Stimulated activated naive B cell treated with anti-CD40 and anti-IgM and Interleukin-4, amounts not matched to agents 10 μg/mL and 1 μg/mL and 100 μg/mL, for 72 hours (primary cell): Measurements from ENCODE around the gene SEC11A.
"Not testable (repeated sequence)": the region's sequence is repeated elsewhere in the genome, so short reads cannot be mapped to it uniquely, and the experiment has no call there.

ENCODE experiments used
- ATAC-seq, 2 donors: fragments of 150-1000 bp; cut with Tn5 transposase; replicated peaks; 2 replicates each; pipeline ENCODE4 v1.10.0; 2021; ENCODE audit warnings: moderate library complexity in 1 of 2
- DNase-seq: peaks from one replicate; pipeline ENCODE4 v3.0.0; 2021
- H3K27ac Mint-ChIP-seq: one replicate; pipeline ENCODE4 v1.8.0; 2022; ENCODE audit warnings: mild to moderate bottlenecking, mixed read lengths
- H3K27me3 Mint-ChIP-seq, 2 donors: one replicate each; pipeline ENCODE4 v1.8.0; 2022; ENCODE audit warnings: mixed read lengths in 2 of 2
- H3K36me3 Mint-ChIP-seq, 2 donors: one replicate each; pipeline ENCODE4 v1.8.0; 2022; ENCODE audit warnings: mixed read lengths in 2 of 2, mild to moderate bottlenecking in 1 of 2
- H3K4me1 Mint-ChIP-seq, 2 donors: one replicate each; pipeline ENCODE4 v1.8.0; 2022; ENCODE audit warnings: mixed read lengths in 2 of 2, mild to moderate bottlenecking in 1 of 2
- H3K4me3 Mint-ChIP-seq, 2 donors: one replicate each; pipeline ENCODE4 v1.8.0; 2022; ENCODE audit warnings: mild to moderate bottlenecking in 2 of 2, mixed read lengths in 2 of 2, moderate library complexity in 1 of 2
- H3K9me3 Mint-ChIP-seq, 2 donors: one replicate each; pipeline ENCODE4 v1.8.0; 2022; ENCODE audit warnings: mixed read lengths in 2 of 2, mild to moderate bottlenecking in 1 of 2

Gene SEC11A

DNA sequence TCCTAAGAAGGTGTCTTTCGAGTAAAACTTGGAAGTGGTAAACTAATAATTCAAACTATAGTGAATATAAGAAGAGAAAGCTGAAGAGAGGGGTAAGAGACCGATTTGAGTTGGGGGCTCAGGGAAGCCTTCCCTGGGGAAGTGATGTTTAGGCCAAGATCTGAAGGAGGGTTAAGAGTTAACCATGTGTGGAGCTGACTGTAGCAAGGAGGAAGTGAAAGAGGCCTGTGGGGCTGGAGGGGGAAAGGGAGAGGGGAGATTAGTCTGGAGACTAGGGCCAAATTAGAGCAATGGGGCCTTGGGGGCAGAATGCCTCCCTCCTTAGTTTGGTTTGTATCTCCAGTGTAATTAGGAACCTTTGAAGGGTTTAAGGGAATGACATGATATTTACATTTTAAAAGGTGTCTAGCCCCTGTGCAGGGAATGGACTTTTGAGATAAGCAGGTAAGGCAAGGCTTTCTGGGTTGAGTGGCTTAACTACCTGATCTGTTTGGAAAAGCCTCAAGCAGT, 34.7 kb upstream of the SEC11A start:
- peak; percentile 35 for DNase-seq
- ATAC-seq, result peak; percentile 42 to 47
- Mint-ChIP-seq H3K27ac (peak overlapping the region; percentile 80), H3K4me3 (peak overlapping the region; percentile 96 to 98), H3K27me3 (no peaks in the 10 kb centered on the region), H3K9me3 (no peaks in the 10 kb centered on the region), H3K4me1 (peaks cover 34 to 69% of the 10 kb centered on the region in 2 donors), H3K36me3 (peaks cover 21 to 39% of the 10 kb centered on the region in 2 donors)

GRCh38 chr15:84749111-84749991, 33.4 kb upstream of the SEC11A start:
- peak overlapping the region; percentile 95 for H3K27ac Mint-ChIP-seq
- H3K4me1 Mint-ChIP-seq, result peaks cover 38 to 71% of the 10 kb centered on the region in 2 donors
- H3K27me3 Mint-ChIP-seq, result no peaks in the 10 kb centered on the region
- H3K9me3 Mint-ChIP-seq, result no peaks in the 10 kb centered on the region
- H3K36me3 Mint-ChIP-seq, result peaks cover 20 to 31% of the 10 kb centered on the region in 2 donors
- no peak for DNase-seq
- peak overlapping the region; percentile 96 to 98 for H3K4me3 Mint-ChIP-seq
- ATAC-seq, result peak; percentile 25 to 33

DNA sequence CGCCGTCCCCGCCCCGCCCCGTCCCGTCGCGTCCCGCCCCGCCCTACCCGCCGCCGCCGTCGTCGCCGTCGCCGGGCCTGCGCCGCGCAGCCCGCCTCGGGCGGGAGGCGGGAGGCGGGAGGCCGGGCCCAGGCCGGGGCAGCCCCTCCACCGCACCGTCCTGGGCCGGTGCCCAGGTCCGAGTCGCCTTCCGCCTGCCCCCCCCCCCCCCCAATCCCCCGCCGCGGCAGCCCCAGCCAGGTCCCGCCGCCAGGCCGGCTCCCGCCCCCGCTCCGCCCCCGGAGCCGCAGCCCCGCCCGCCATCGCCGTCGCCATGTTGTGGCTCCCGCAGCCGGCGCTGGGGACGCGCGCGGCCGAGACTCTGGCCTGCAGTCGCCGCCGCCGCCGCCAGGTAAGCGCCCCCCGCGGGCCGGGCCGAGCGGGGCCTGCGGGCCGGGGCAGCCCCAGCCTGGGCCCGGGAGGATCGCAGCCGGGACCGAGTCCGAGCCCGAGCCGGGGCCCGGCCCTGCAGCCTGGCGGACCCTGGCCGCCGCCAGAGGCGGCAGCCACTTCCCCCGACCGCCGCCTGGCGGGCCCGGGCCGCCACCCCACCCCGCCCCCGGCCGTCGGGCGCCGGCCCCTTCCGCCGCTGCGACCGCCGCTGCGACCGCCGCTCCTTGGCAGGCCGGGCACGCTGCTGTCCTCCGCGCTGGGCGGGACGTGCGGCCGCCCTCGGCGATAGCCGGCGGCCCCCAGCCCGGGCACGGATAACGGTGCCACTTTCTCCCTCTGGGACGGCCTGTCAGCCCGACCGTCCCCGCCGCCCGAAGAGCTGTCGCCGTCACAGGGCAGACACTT, 32.6 kb upstream of the SEC11A start, which contains the start of gene ZNF592:
ZNF592 (plus strand) TSS at position 319 of the 837 bp plus-strand sequence. CDS start 34,084 bp downstream, outside the sequence.
- H3K4me3 Mint-ChIP-seq, result peak within 1 kb of the TSS; percentile 96 to 98
- peak; percentile 65 to 73 for ATAC-seq
- H3K9me3 Mint-ChIP-seq, result no peaks in the 10 kb centered on the region
- H3K27me3 Mint-ChIP-seq, result no peaks in the 10 kb centered on the region
- H3K36me3 Mint-ChIP-seq, result peaks cover 16 to 27% of the 10 kb centered on the region in 2 donors
- peak within 1 kb of the TSS; percentile 97 for H3K27ac Mint-ChIP-seq
- peaks cover 40 to 67% of the 10 kb centered on the region in 2 donors for H3K4me1 Mint-ChIP-seq
- peak; percentile 72 for DNase-seq

DNA sequence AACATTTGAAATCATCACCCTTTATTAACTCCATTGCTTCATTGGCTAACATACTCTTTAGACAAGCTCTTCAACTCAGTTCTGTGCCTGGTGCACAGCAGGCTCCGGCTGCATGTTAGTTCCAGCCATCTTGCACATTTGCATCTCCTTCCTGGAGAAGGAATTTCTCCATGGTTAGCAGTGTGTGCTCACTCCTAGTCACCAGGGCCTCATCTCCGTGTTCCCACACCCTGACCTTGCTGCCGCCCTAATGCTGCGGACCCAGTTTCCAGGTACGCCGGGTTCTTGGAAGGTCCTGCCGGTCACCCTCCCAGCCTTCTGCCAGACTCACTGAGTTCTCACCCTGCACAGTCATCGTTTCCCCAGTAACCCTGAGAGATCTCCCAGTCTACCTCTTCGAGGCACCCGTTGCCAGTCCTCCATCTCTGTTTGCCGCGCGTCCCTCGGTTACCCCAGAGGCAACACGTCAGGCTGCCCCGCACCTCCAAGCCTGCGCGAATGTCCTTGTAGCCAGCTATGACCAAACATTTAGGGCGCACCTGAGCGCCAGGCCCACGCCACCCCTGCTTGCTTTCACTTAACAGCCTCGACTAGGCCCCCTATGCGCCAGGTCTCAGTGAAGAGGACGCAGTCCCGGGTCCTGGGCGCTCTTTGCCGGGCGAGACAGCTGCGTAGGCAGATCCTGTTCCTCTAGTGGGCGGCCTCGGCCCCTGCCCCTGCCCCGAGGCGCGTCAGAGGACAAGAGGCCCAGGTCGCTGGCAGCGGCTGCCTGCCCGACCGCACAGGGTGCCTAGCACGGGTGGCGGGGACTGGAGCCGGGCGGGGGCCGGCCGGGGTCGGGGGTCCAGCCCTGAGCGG, 31.7 kb upstream of the SEC11A start:
- Mint-ChIP-seq H3K4me1 (peaks cover 38 to 60% of the 10 kb centered on the region in 2 donors), H3K27ac (peak overlapping the region; percentile 97), H3K27me3 (no peaks in the 10 kb centered on the region), H3K36me3 (peaks cover 13 to 21% of the 10 kb centered on the region in 2 donors), H3K4me3 (peak overlapping the region; percentile 93 to 97), H3K9me3 (no peaks in the 10 kb centered on the region)
- ATAC-seq, result peak; percentile 66 to 70
- peak; percentile 74 for DNase-seq

DNA sequence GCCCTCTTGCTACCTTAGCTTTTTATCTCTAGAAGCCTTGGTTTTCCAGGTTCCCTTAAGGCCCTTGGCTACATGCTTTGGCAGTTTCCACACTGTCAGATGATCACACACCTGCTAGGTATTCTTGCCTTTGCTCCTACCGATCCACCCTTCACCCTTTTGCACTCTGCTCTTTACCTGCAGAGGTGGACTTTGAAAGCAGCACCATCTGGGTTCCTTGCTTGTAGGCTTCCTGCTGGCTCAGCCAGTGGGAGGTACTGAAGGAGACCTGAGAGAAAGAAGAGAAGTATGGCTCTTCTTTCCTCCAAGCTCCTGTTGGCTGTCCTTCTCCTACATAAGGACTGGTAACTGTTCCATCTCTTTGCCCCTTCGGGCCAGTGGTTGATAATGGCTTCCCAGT, 25.2 kb upstream of the SEC11A start:
- no peak overlapping the region for H3K4me3 Mint-ChIP-seq
- H3K27ac Mint-ChIP-seq, result peak overlapping the region; percentile 20
- no peak for DNase-seq
- no peaks in the 10 kb centered on the region for H3K27me3 Mint-ChIP-seq
- H3K36me3 Mint-ChIP-seq, result peaks cover 0 to 1% of the 10 kb centered on the region in 2 donors
- H3K9me3 Mint-ChIP-seq, result no peaks in the 10 kb centered on the region
- H3K4me1 Mint-ChIP-seq, result peaks cover 20 to 27% of the 10 kb centered on the region in 2 donors
- ATAC-seq, result no peak

DNA sequence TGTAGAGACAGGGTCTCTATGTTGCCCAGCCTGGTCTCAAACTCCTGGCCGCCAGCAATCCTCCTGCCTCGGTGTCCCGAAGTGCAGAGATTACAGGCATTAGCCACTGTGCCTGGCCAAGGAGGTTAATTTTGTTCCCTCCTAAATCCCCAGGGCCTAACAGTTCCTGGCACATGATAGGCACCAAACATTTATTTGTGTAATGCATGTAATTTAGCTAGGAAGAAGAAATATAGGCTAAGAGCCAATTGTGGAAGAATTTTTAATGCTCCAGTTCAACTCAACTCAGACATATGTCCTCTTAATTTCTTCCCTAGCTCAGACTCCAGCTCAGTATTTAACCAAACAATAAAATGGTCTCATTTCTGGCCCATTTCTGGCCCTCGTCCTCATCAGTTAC, 24.8 kb upstream of the SEC11A start:
- H3K36me3 Mint-ChIP-seq, result peaks cover 0 to 1% of the 10 kb centered on the region in 2 donors
- H3K27ac Mint-ChIP-seq, result no peak overlapping the region
- H3K27me3 Mint-ChIP-seq, result no peaks in the 10 kb centered on the region
- no peak overlapping the region for H3K4me3 Mint-ChIP-seq
- H3K4me1 Mint-ChIP-seq, result peaks cover 21 to 28% of the 10 kb centered on the region in 2 donors
- no peaks in the 10 kb centered on the region for H3K9me3 Mint-ChIP-seq
- no peak for ATAC-seq
- DNase-seq, result no peak

DNA sequence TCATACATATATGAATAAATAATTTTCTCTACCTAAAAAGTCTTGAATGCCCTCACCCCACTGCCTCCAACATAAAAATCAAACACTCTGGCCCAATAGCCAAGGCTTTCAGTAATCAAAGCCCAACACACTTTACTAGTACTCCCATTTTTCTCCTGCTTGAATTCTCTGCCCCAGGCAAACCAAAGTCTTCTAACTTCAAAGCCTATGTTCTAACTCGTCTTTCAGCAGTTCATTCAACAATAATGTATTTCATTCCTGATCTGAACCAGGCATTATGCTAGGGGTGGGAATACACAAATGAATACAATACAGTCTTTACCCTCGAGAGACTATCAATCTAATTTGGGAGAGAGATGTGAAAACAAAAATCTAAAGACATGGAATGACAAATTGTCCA, 21.1 kb upstream of the SEC11A start:
- Mint-ChIP-seq H3K4me3 (no peak overlapping the region), H3K4me1 (peaks cover 26 to 42% of the 10 kb centered on the region in 2 donors), H3K36me3 (no peaks in the 10 kb centered on the region), H3K27me3 (no peaks in the 10 kb centered on the region), H3K9me3 (no peaks in the 10 kb centered on the region), H3K27ac (peak overlapping the region; percentile 26)
- DNase-seq, result no peak
- no peak for ATAC-seq

DNA sequence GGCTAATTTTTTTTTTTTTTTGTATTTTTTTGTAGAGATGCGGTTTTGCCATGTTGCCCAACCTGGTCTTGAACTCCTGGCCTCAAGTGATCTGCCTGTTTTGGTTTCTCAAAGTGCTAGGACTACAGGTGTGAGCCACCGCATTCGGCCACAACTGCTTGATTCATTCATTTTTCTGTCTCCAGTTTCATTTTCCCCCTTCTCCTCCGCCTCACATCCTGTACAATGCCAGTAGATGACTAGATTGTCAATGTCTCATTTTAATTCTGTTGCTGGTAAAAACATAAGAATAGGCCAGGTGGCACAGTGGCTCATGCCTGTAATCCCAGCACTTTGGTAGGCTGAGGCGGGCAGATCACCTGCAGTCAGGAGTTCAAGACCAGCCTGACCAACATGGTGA, 20.4 kb upstream of the SEC11A start:
- ATAC-seq (peak in 1 of 2 donors; percentile 31), DNase-seq (no peak)
- Mint-ChIP-seq H3K27me3 (no peaks in the 10 kb centered on the region), H3K36me3 (no peaks in the 10 kb centered on the region), H3K9me3 (no peaks in the 10 kb centered on the region), H3K4me1 (peaks cover 26 to 45% of the 10 kb centered on the region in 2 donors), H3K27ac (no peak overlapping the region), H3K4me3 (peak overlapping the region in 1 of 2 donors; percentile 35)

- Mint-ChIP-seq H3K4me3 (peak overlapping the region; percentile 72 to 78), H3K27ac (peak overlapping the region; percentile 72), H3K4me1 (peaks cover 27 to 53% of the 10 kb centered on the region in 2 donors)
- H3K27me3 Mint-ChIP-seq, DNase-seq, H3K9me3 Mint-ChIP-seq, H3K36me3 Mint-ChIP-seq: not testable (repeated sequence)
- ATAC-seq, result peak; percentile 29 to 50
These were observed 19.6 kb upstream of the SEC11A start for GRCh38 chr15:84735480-84736061.

DNA sequence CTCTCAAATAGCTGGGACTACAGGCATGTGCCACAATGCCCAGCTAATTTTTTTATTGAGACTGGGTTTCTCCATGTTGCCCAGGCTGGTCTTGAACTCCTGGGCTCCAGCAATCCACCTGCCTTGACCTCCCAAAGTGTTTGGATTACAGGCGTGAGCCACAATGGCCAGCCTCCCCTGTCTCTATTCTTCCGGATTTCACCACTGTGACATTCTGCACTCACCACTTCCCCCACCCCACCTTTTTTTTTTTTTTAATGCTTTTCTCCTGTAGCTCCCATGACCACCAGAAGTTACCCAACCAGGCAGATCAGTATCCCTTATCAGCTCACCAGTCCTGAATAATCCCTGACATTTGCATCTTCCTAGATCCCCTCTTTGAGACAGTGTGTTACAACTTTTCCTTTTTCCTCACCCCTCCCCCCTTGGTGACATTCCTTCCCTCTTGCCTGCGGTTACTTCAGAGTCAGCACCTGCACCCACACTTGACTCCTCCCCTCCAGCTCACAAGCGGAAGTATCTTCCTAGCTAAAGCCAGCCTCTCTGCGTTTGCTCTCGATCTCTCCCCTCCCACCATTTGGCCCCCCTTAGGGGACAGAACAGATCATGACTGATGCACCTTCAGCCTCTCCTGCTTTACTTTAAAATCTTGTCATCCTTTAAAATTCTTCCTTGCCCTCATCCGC, 19.0 kb upstream of the SEC11A start:
- DNase-seq, result peak; percentile 69
- peak; percentile 70 to 78 for ATAC-seq
- Mint-ChIP-seq H3K27ac (peak overlapping the region; percentile 72), H3K9me3 (peaks cover 0 to 2% of the 10 kb centered on the region in 2 donors), H3K27me3 (no peaks in the 10 kb centered on the region), H3K4me3 (peak overlapping the region; percentile 72 to 78), H3K36me3 (peaks cover 2 to 4% of the 10 kb centered on the region in 2 donors), H3K4me1 (peaks cover 27 to 54% of the 10 kb centered on the region in 2 donors)

GRCh38 chr15:84731774-84732173, 15.8 kb upstream of the SEC11A start:
- Mint-ChIP-seq H3K9me3 (peaks cover 0 to 2% of the 10 kb centered on the region in 2 donors), H3K36me3 (peaks cover 2 to 4% of the 10 kb centered on the region in 2 donors), H3K4me3 (peak overlapping the region in 1 of 2 donors; percentile 51), H3K4me1 (peaks cover 34 to 66% of the 10 kb centered on the region in 2 donors), H3K27ac (no peak overlapping the region), H3K27me3 (no peaks in the 10 kb centered on the region)
- ATAC-seq (no peak), DNase-seq (no peak)

DNA sequence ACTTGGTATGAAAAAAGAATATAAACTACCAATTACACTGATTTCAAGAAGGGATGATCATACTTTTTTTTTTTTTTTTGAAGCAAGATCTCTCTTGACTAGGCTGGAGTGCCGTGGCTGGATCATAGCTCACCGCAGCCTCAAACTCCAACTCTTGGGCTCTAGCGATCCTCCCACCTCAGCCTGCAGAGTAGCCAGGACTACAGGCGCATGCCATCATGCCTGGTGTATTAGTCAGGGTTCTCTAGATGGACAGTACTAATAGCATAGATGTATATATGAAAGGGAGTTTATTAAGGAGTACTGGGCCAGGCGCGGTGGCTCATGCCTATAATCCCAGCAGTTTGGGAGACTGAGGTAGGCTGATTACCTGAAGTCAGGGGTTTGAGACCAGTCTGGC, 11.5 kb upstream of the SEC11A start:
- peaks cover 2 to 4% of the 10 kb centered on the region in 2 donors for H3K36me3 Mint-ChIP-seq
- no peak for DNase-seq

More for the DNA sequence above, 11.5 kb upstream of the SEC11A start:
- Mint-ChIP-seq H3K27me3 (no peaks in the 10 kb centered on the region), H3K27ac (no peak overlapping the region), H3K9me3 (peaks cover 0 to 2% of the 10 kb centered on the region in 2 donors), H3K4me3 (no peak overlapping the region), H3K4me1 (peaks cover 20 to 49% of the 10 kb centered on the region in 2 donors)
- ATAC-seq, result no peak
